IMR-90 (cell line): ENCODE measurements around the gene CHIT1. TPM values are rescaled to one million over a fixed set of nuclear protein-coding genes. Genes with fewer than 3 reads are reported as not detected.

ENCODE experiments used
- ATAC-seq: fragments of 200-7000 bp; cut with Tn5 transposase; 2 replicates; pipeline ENCODE4 v1.9.1; 2020; ENCODE audit warnings: low read depth, mild to moderate bottlenecking, moderate library complexity
- BruUV-seq: library from RNA; stranded (reverse); fragments of 400-500 nt; replicated peaks from 2 replicates; lab custom pipeline; 2021; lab: Mats Ljungman, UMichigan
- CTCF ChIA-PET: fragments of 300-600 bp; formaldehyde crosslinking; extraction: SDS; loops from one replicate; lab custom pipeline; 2021; ENCODE audit warnings: antibody characterized with exemption; lab: Yijun Ruan, JAX
- POLR2A ChIA-PET: fragments of 300-600 bp; sonication (Branson Sonifier 250); formaldehyde crosslinking; loops from one replicate; lab custom pipeline; 2022; ENCODE audit warnings: antibody characterized with exemption; ENCODE audit not compliant: unreplicated experiment; lab: Charles Lee
- DNase-seq: peaks from one replicate; pipeline ENCODE4 v3.0.0; 2013
- H2AFZ ChIP-seq: replicated peaks from 2 replicates; pipeline ENCODE3; 2013; ENCODE audit warnings: low read length, mild to moderate bottlenecking; ENCODE audit not compliant: poor library complexity
- H2AK5ac ChIP-seq: 2 replicates; pipeline ENCODE4 v1.6.1; 2013; ENCODE audit warnings: low read depth, low read length, inconsistent platforms
- H2AK9ac ChIP-seq: replicated peaks from 2 replicates; pipeline ENCODE3; 2013; ENCODE audit warnings: mild to moderate bottlenecking, low read depth, low read length, moderate library complexity; ENCODE audit not compliant: poor library complexity
- H2BK120ac ChIP-seq: 2 replicates; pipeline ENCODE4 v1.6.1; 2013; ENCODE audit warnings: low read depth, low read length, inconsistent platforms
- H2BK15ac ChIP-seq: 3 replicates; pipeline ENCODE4 v1.6.1; 2013; ENCODE audit warnings: low read depth, low read length, inconsistent platforms
- H2BK20ac ChIP-seq: 2 replicates; pipeline ENCODE4 v1.6.1; 2013; ENCODE audit warnings: low read depth, mild to moderate bottlenecking, inconsistent platforms, low read length, moderate library complexity
- H2BK5ac ChIP-seq: 2 replicates; pipeline ENCODE4 v1.6.1; 2013; ENCODE audit warnings: mild to moderate bottlenecking, low read depth, low read length, inconsistent platforms; ENCODE audit not compliant: poor library complexity, severe bottlenecking
- H3K14ac ChIP-seq: replicated peaks from 2 replicates; pipeline ENCODE4 v1.6.1; 2013; ENCODE audit warnings: low read depth, low read length, inconsistent platforms
- H3K18ac ChIP-seq: 2 replicates; pipeline ENCODE4 v1.6.1; 2013; ENCODE audit warnings: low read depth, low read length, control low read depth
- H3K23ac ChIP-seq: 2 replicates; pipeline ENCODE4 v1.6.1; 2013; ENCODE audit warnings: low read depth, low read length, inconsistent platforms
- H3K27ac ChIP-seq: 2 replicates; pipeline ENCODE4 v1.5.1; 2013; ENCODE audit warnings: mild to moderate bottlenecking, control low read depth, low read length; ENCODE audit not compliant: insufficient read depth
- H3K27me3 ChIP-seq: 2 replicates; pipeline ENCODE4 v1.6.1; 2013; ENCODE audit warnings: low read length; ENCODE audit not compliant: control insufficient read depth, insufficient read depth
- H3K36me3 ChIP-seq: 2 replicates; pipeline ENCODE4 v1.6.1; 2013; ENCODE audit warnings: low read length, mixed read lengths; ENCODE audit not compliant: control insufficient read depth, insufficient read depth
- H3K4ac ChIP-seq: 2 replicates; pipeline ENCODE4 v1.6.1; 2013; ENCODE audit warnings: low read depth, low read length, inconsistent platforms
- H3K4me1 ChIP-seq: 2 replicates; pipeline ENCODE4 v1.6.1; 2013; ENCODE audit warnings: low read length, mixed read lengths; ENCODE audit not compliant: control insufficient read depth, insufficient read depth
- H3K4me2 ChIP-seq: 2 replicates; pipeline ENCODE4 v1.6.1; 2013; ENCODE audit warnings: low read depth, mild to moderate bottlenecking, control low read depth, low read length, moderate library complexity
- H3K4me3 ChIP-seq: 2 replicates; pipeline ENCODE4 v1.5.1; 2013; ENCODE audit warnings: low read depth, mild to moderate bottlenecking, control low read depth, low read length, moderate library complexity; ENCODE audit not compliant: insufficient read depth
- H3K56ac ChIP-seq: 2 replicates; pipeline ENCODE4 v1.6.1; 2013; ENCODE audit warnings: low read length, inconsistent platforms; ENCODE audit not compliant: insufficient read depth; ENCODE audit errors: extremely low read depth
- H3K79me1 ChIP-seq, 2 experiments: 2 replicates each; pipeline ENCODE4 v1.6.1; 2013; ENCODE audit warnings: low read length in 2 of 2, inconsistent platforms in 1 of 2, low read depth in 1 of 2
- H3K9ac ChIP-seq: 2 replicates; pipeline ENCODE4 v1.6.1; 2013; ENCODE audit warnings: low read depth, low read length, control low read depth
- H3K9me1 ChIP-seq: 2 replicates; pipeline ENCODE4 v1.6.1; 2013; ENCODE audit warnings: low read length, inconsistent platforms; ENCODE audit not compliant: insufficient read depth
- H3K9me3 ChIP-seq: 2 replicates; pipeline ENCODE4 v1.6.1; 2013; ENCODE audit warnings: low read length; ENCODE audit not compliant: control insufficient read depth, insufficient read depth
- H4K20me1 ChIP-seq: 2 replicates; pipeline ENCODE4 v1.6.1; 2013; ENCODE audit warnings: low read length, inconsistent platforms; ENCODE audit not compliant: insufficient read depth
- H4K5ac ChIP-seq: 2 replicates; pipeline ENCODE4 v1.6.1; 2013; ENCODE audit warnings: mild to moderate bottlenecking, low read depth, low read length, control low read depth
- H4K8ac ChIP-seq, 2 experiments: 2 replicates each; pipeline ENCODE4 v1.6.1; 2013; ENCODE audit warnings: low read depth in 2 of 2, low read length in 2 of 2, control low read depth in 1 of 2, inconsistent platforms in 1 of 2
- H4K91ac ChIP-seq: 2 replicates; pipeline ENCODE4 v1.6.1; 2013; ENCODE audit warnings: low read depth, low read length, inconsistent platforms; ENCODE audit not compliant: insufficient read depth
- CEBPB ChIP-seq: IDR thresholded peaks from 2 replicates; pipeline ENCODE4 v1.6.1; 2012; ENCODE audit warnings: low read depth, low read length, improper control_type of control experiment
- CHD1 ChIP-seq: IDR thresholded peaks from 2 replicates; pipeline ENCODE4 v1.6.1; 2012; ENCODE audit warnings: low read depth, low read length, improper control_type of control experiment
- CTCF ChIP-seq: conservative IDR thresholded peaks from 2 replicates; pipeline ENCODE4 v1.5.1; 2012; ENCODE audit warnings: mild to moderate bottlenecking, low read depth, low read length, improper control_type of control experiment
- ELK1 ChIP-seq: fragments of 150-350 bp; IDR thresholded peaks from 2 replicates; pipeline ENCODE4 v1.6.1; 2016; ENCODE audit warnings: low read depth, mild to moderate bottlenecking, low read length, moderate library complexity, borderline replicate concordance
- FOS ChIP-seq: fragments of 150-350 bp; IDR thresholded peaks from 2 replicates; pipeline ENCODE4 v1.6.1; 2016; ENCODE audit warnings: low read depth, low read length
- MAFK ChIP-seq: IDR thresholded peaks from 2 replicates; pipeline ENCODE4 v1.6.1; 2012; ENCODE audit warnings: low read depth, low read length, improper control_type of control experiment
- MAZ ChIP-seq: IDR thresholded peaks from 2 replicates; pipeline ENCODE4 v1.6.1; 2012; ENCODE audit warnings: low read depth, mild to moderate bottlenecking, low read length, improper control_type of control experiment, moderate library complexity, borderline replicate concordance
- MXI1 ChIP-seq: IDR thresholded peaks from 2 replicates; pipeline ENCODE4 v1.6.1; 2012; ENCODE audit warnings: low read depth, mild to moderate bottlenecking, low read length, moderate library complexity, borderline replicate concordance
- NFE2L2 ChIP-seq: fragments of 150-350 bp; IDR thresholded peaks from 2 replicates; pipeline ENCODE4 v1.6.1; 2016; ENCODE audit warnings: low read depth, mild to moderate bottlenecking, low read length
- POLR2A ChIP-seq: IDR thresholded peaks from 2 replicates; pipeline ENCODE4 v1.6.1; 2012; ENCODE audit warnings: mild to moderate bottlenecking, low read depth, low read length
- RAD21 ChIP-seq: IDR thresholded peaks from 2 replicates; pipeline ENCODE4 v1.6.1; 2012; ENCODE audit warnings: low read length, improper control_type of control experiment
- RCOR1 ChIP-seq: IDR thresholded peaks from 2 replicates; pipeline ENCODE4 v1.6.1; 2012; ENCODE audit warnings: mild to moderate bottlenecking, low read length, improper control_type of control experiment; ENCODE audit not compliant: insufficient replicate concordance
- RFX5 ChIP-seq: IDR thresholded peaks from 2 replicates; pipeline ENCODE4 v1.8.0; 2012; ENCODE audit warnings: low read depth, mild to moderate bottlenecking, low read length, moderate library complexity
- SMC3 ChIP-seq: fragments of 150-350 bp; IDR thresholded peaks from 2 replicates; pipeline ENCODE4 v1.6.1; 2016; ENCODE audit warnings: low read depth, mild to moderate bottlenecking, antibody characterized with exemption, low read length, moderate library complexity
- WGBS, 2 experiments: methylation state at CpG; one replicate each; pipeline versions ENCODE4 v1.1.5 to v1.1.7; 2013; ENCODE audit warnings: missing lambda C conversion rate in 2 of 2; ENCODE audit not compliant: insufficient read length in 1 of 2; ENCODE audit errors: extremely low coverage in 2 of 2; 5-methylcytosine and 5-hydroxymethylcytosine counted together
- dilution Hi-C: fragments of 300-500 bp; cut with HindIII; formaldehyde crosslinking; loops from one replicate; pipeline ENCODE4 v1.14.3; 2018; ENCODE audit warnings: low sequenced_read_pairs; ENCODE audit not compliant: unreplicated experiment
- in situ Hi-C: fragments of 300-500 bp; cut with MboI; formaldehyde crosslinking; loops from 3 replicates; pipeline ENCODE4 v1.14.3; 2019; ENCODE audit warnings: low sequenced_read_pairs, inconsistent platforms, mixed read lengths
- intact Hi-C: fragments of 100-400 bp; cut with micrococcal nuclease; formaldehyde crosslinking; loops from 2 replicates; pipeline ENCODE4 v1.10.0; 2022
- polyA plus RNA-seq, 3 experiments: library from polyadenylated mRNA; depleted of rRNA; stranded (reverse); fragments of >200 nt; gene quantifications; 2 replicates each; pipeline ENCODE4 v1.2.3, GENCODE V29; 2012; ENCODE audit warnings: low replicate concordance in 1 of 3
- total RNA-seq: library from RNA; depleted of rRNA; stranded (reverse); fragments of >200 nt; gene quantifications from 2 replicates; pipeline ENCODE4 v1.2.3, GENCODE V29; 2012

The CHIT1 gene
- total and polyA plus RNA-seq, 2 of the 4 experiments (the other 2 are of a cell fraction): not detected

- intact Hi-C loops (no loop called here), dilution Hi-C loops (no loop called here), in situ Hi-C loops (no loop called here)
- H2BK120ac ChIP-seq: no peak overlapping the region
- H4K20me1 ChIP-seq: no peaks in the 10 kb centered on the region
- H3K56ac ChIP-seq: no peak overlapping the region
- no peak overlapping the region; the same call in 1 of the 2 replicates for H4K5ac ChIP-seq
- no peak overlapping the region; the same call in 1 of the 2 replicates for H3K18ac ChIP-seq
- no peaks in the 10 kb centered on the region for H3K9me3 ChIP-seq
- DNase-seq: no peak
- POLR2A ChIA-PET: no interaction called here
- no peak overlapping the region for H2BK5ac ChIP-seq
- no peak overlapping the region for H3K4me2 ChIP-seq
- peaks cover 20% of the 10 kb centered on the region for H3K27me3 ChIP-seq
- no peaks in the 10 kb centered on the region for H3K9me1 ChIP-seq
- no CpG with 5 or more reads among the region's 3 CpGs for WGBS, 2 experiments
- no peak overlapping the region for H4K91ac ChIP-seq
- BruUV-seq: no TSS peak
- no peak for ATAC-seq
- no peak overlapping the region for H3K4ac ChIP-seq
- no peak overlapping the region for H3K4me3 ChIP-seq
- no peak overlapping the region for H2BK15ac ChIP-seq
- H4K8ac ChIP-seq: no peak overlapping the region
- no peak overlapping the region for H3K9ac ChIP-seq
- no peak overlapping the region for H2BK20ac ChIP-seq
- H3K27ac ChIP-seq: no peak overlapping the region
- no peak overlapping the region for H3K23ac ChIP-seq
- peaks cover 3% of the 10 kb centered on the region; the same call in 1 of the 2 replicates for H3K4me1 ChIP-seq
- no peaks in the 10 kb centered on the region for H3K79me1 ChIP-seq
- H3K36me3 ChIP-seq: no peaks in the 10 kb centered on the region
- H3K14ac ChIP-seq: no peak overlapping the region
- H2AK9ac ChIP-seq: no peak overlapping the region
- CTCF ChIA-PET: interaction anchor here (1.0 kb wide), 1 partner anchor 10 kb away, joined by 4 read pairs; no protein-coding TSS in a partner anchor
- no peak overlapping the region for H2AK5ac ChIP-seq
- TF ChIP-seq CTCF (no peak), CEBPB (no peak), ELK1 (no peak), MXI1 (no peak), RCOR1 (no peak), RFX5 (no peak), POLR2A (no peak), NFE2L2 (no peak), MAZ (no peak), RAD21 (no peak), CHD1 (no peak), MAFK (no peak), SMC3 (no peak), FOS (no peak)
- no peak overlapping the region for H2AFZ ChIP-seq
These were observed 41.7 kb downstream of the CHIT1 start for GRCh38 chr1:203187689-203188264.
